ENCODE measurements around the gene UBASH3B.
"Not testable (repeated sequence)": the region's sequence is repeated elsewhere in the genome, so short reads cannot be mapped to it uniquely, and the experiment has no call there.

The UBASH3B gene

GRCh38 chr11:122812638-122813037 is 157.1 kb downstream of the UBASH3B start:
- DNase-seq (ENCODE audit: low spot score) = no peak

DNA sequence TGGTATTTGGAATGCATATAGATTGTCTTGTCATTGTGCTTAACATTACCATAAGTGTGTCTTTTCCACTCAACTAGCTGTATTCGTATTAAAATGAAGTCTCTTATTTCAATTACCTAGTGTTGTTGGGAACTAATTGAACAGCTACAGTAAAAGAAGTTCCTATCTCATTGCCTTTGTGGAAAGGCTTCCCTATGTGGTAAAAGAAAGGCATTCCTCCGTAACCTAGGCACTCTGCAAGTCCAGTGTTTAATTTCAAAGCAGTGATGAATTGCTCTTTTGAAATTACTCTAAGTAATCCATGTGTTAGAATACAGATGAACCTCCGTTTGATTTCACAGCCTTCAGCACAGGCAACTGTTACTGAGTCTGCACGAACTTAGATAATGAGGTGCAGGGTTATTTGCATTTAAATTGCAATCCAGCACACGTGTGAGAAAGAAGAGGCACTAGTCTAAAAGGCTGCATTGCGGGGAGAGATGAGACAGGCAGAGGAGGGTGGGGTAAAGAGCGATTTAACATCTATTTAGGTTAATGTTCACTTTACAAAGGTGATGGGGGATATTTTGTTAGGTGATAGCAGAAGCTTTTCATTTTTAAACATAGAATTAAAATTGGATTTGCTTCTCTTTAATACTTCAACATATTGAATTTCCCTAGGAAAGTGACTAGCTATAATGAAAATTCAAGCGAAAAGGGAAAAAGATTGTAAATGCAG is 157.8 kb downstream of the UBASH3B start:
- no peak for DNase-seq (ENCODE audit: low spot score)

DNA sequence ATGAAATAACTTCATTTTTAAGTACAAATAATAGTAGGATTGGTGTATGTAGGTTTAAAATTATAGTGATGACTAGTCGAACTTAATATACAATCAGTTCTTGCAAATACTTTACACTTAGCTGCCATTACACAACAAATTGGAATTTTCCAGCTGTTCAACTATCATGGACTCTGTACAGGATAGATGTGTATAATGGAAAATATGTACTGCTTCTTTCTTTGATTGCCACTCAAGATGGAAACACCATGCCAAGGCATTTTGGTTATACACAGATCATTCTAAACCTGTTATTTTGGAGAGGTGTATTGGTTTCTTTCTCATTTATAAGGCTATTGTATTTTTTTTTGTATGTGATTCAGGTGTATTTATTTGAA is 158.4 kb downstream of the UBASH3B start:
- DNase-seq (ENCODE audit: low spot score) = no peak

DNA sequence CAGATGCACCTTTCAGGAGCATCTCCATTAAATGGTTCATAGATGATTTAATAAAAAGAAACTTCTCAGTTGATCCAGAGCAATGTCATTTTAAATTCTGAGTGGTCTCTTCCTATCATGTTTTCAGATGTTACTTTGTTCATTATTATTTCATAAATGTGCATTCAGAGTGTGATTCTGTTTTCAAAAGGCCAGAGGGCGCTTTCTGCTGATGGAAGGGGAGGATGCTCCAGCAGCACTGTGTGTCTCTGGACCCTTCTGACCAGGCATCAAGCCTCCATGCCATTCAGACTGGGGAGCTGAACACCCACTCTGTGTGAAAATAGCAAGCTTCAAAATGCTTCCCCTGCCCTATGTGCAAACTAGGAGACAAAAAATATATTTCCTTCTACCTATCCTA is 158.9 kb downstream of the UBASH3B start:
- DNase-seq (ENCODE audit: low spot score) = no peak

DNA sequence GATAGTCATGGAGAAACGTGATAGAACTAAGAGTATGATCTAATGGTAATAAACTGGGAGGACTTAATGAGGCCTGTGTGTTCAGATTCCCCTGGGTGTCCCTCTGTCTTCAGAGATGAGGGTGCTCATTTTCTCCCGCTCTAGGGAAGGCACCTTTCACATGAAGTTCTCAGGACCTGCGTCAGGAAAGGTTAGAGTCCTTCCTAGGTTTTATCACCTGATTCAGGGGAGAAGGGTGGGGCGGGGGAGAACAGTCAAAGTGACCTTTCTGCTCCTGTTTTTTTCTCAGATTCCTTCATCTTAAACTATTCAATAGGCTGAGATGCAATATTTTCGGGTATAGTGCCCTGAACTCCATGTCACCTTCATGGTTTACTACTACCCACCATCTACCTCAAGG is 160.4 kb downstream of the UBASH3B start:
- DNase-seq (ENCODE audit: low spot score) = no peak

- DNase-seq (ENCODE audit: low spot score) = peak; percentile 26
Measured at GRCh38 chr11:122816761-122817520, 161.4 kb downstream of the UBASH3B start.

DNA sequence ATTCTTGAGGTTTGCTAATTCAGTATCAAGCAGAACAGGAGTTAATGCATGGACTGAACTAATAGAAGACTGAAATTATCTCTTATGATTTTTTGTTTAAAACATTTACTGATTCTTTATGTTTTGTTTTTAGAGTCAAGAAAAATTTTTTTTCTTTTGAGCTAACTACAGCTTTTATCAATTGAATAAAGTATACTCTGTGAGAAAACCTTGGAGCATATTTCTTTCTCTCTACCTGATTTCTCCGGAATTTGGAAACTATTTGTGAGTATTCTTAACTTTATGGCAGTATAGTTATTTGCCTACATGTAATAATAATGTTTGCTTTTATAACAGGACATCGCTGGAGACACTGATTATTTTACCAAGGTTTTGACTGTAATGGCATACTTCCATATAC is 164.6 kb downstream of the UBASH3B start:
- no peak for DNase-seq (ENCODE audit: low spot score)

DNA sequence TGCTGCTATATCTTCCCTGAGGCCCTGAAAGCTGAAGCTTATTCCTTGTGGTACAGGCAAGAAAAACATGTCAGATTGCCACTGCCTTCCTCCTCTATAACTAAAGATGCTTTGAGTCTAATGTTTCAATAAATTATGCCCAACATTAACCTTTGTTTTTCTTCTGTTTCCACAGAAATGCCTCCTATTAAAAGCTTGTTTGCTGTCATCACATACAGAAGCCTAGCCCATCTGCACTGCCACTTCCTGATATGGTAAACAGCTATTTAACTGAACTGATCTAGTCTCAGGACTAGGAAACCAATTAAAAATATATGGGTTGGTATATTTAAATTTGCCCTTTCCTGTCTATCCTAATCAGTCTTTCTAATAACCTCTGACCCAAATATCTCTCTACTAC is 165.6 kb downstream of the UBASH3B start:
- no peak for DNase-seq (ENCODE audit: low spot score)

DNA sequence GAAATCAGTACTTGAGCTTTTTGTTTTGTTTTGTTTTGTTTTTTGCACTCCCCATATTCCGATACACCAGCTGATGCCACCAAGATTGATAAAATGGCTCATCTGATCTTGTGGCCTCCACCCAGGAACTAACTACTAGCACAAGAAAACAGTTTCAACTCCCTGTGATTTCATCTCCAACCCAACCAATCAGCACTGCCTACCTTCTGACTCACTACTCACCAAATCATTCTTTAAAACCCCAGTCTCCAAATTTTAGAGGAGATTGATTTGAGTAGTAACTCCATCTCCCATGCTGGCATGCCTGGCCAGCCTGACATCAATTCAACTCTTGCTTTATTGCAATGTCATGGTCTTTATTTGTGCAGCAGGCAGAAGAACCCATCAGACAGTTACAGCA is 166.7 kb downstream of the UBASH3B start:
- no peak for DNase-seq (ENCODE audit: low spot score)

GRCh38 chr11:122823564-122823963 is 168.0 kb downstream of the UBASH3B start:
- DNase-seq (ENCODE audit: low spot score) = no peak

- DNase-seq (ENCODE audit: low spot score) = not testable (repeated sequence)
Measured at GRCh38 chr11:122829371-122829770, 173.8 kb downstream of the UBASH3B start.

DNA sequence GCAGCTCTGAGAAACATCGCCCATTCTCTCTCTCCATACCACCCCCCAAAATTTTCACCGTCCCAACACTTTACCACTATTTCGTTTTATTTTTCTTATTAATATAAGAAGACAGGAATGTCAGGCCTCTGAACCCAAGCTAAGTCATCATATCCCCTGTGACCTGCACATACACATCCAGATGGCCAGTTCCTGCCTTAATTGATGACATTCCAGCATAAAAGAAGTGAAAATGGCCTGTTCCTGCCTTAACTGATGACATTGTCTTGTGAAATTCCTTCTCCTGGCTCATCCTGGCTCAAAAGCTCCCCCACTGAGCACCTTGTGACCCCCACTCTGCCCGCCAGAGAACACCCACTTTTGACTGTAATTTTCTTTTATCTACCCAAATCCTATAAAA is 176.8 kb downstream of the UBASH3B start:
- DNase-seq (ENCODE audit: low spot score) = not testable (repeated sequence)

DNA sequence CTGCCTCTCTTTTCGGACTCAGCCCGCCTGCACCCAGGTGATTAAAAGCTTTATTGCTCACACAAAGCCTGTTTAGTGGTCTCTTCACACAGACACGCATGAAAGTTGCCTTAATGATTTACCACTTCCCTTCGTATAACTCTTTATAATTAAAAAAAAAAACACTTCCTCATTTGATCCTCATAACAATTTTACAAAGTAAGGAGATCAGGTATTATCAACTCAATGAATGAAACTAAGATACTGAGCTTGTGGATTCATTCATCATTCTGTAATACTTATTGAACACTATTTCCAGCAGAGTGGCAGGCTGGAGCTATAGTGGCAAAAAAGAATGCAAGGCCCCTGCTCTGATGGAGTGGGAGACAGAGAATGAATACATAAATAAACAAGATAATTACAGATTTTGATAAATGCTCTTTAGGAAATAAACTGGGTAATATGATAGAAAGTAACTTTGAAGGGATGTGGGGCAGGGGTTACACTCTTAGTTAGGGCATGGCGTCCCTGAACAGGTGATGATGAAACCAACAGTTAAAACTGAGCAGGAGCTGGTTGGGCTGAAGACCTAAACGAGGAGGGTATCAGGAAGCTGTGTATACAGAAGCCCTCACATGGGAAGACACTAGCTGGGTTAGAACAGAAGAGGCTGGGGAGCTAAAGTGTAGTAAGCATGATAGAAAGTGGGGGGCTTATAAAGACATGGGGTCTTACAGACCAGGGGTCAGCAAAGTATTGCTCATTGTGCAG is 177.4 kb downstream of the UBASH3B start:
- DNase-seq (ENCODE audit: low spot score) = no peak

- no peak for DNase-seq (ENCODE audit: low spot score)
Measured at GRCh38 chr11:122833846-122834464, 178.4 kb downstream of the UBASH3B start.

- DNase-seq (ENCODE audit: low spot score) = no peak
Measured at GRCh38 chr11:122836916-122837315, 181.4 kb downstream of the UBASH3B start.

GRCh38 chr11:122837528-122838346 is 182.2 kb downstream of the UBASH3B start:
- DNase-seq (ENCODE audit: low spot score) = no peak

- DNase-seq (ENCODE audit: low spot score) = no peak
Measured at GRCh38 chr11:122843281-122844141, 188.0 kb downstream of the UBASH3B start.

- no peak for DNase-seq (ENCODE audit: low spot score)
Measured at GRCh38 chr11:122847466-122847865, 191.9 kb downstream of the UBASH3B start.

DNA sequence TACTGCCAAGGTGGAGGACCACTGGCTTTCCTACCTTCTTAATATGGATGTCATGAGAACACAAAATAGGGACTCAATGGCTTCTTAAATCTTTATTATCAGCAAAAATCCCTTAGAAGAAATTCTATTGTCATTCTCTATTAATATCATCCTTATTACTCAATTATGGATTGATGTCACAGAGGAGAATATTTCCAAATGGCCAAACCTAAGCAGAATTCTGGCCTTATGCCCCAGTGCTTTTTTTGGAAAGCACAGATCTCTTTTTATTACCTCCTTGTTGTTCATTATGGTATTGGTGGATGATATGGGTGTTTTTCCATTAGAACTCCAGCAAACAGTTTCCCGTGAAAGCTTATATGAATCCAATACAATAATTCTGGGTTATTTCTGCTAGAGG is 192.7 kb downstream of the UBASH3B start:
- DNase-seq (ENCODE audit: low spot score) = no peak

GRCh38 chr11:122850076-122850631 is 194.6 kb downstream of the UBASH3B start:
- no peak for DNase-seq (ENCODE audit: low spot score)

All from pons (tissue), 1 donor.